ENCODE measurements around the gene IL12A.

Gene IL12A

DNA sequence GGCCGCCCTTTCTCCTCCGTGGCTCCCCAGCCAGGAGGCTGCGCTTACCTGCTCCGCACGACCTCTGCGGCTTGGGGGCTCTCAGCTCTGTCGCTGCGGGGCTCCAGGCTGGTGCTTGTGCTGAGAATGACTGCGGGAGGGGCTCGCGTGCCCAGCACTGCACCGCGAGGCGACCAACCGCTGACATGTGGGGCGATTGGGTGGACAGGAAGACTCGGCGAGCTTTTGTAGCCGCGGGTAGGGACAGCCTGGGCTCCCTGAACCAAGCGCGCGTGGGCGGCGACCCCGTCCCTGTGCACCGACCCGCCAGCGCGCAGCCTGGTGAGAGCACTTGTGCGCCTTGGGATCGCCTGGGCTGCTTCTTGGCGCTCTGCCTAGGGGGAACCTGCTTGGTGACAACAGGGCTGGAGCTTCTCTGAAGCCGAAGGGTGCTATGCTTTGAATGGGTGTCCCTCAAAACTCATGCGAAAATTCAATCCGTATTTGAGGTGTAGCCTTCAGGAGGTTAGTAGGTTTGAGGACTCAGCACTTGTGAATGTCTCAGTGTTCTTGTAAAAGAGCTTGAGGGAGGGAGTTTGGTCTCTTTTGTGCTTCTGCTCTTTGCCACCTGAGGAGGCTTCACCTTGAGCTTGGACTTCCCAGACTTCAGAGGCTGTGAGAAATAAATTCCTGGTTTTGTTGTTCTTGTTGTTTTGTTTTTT lies 50.4 kb downstream of the IL12A start:
- no peak overlapping the region for H3K4me3 Mint-ChIP-seq
- ATAC-seq = peak; percentile 28
- DNase-seq = peak; percentile 14
- H3K27me3 Mint-ChIP-seq = peaks cover 36% of the 10 kb centered on the region
- peaks cover 18% of the 10 kb centered on the region for H3K9me3 Mint-ChIP-seq
- H3K4me1 Mint-ChIP-seq = peaks cover 1% of the 10 kb centered on the region
- H3K36me3 Mint-ChIP-seq (ENCODE audit: low read depth) = no peaks in the 10 kb centered on the region
- no peak overlapping the region for H3K27ac Mint-ChIP-seq

DNA sequence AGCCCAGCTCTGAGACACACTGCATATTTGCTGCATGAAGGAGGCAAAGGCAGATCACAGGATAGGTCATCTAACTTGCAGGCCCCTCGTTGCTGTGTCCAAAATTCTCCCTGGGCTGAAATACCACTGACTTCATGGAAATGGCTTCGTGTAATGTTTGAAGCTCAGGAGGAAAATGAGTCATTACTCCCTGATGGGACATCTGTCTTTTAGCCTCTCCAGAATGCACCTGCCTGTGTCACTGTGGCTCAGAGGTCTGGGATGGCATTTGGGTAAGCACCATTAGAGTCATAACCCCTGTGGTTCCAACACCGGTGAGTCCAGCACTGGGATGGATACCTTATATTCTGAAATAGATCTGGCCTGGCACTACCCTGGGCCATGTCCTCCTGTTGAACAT lies 51.5 kb downstream of the IL12A start:
- DNase-seq (no peak), ATAC-seq (no peak)
- Mint-ChIP-seq H3K27ac (no peak overlapping the region), H3K4me3 (no peak overlapping the region), H3K36me3 (ENCODE audit: low read depth) (no peaks in the 10 kb centered on the region), H3K4me1 (peaks cover 1% of the 10 kb centered on the region), H3K9me3 (peaks cover 18% of the 10 kb centered on the region), H3K27me3 (peaks cover 36% of the 10 kb centered on the region)

DNA sequence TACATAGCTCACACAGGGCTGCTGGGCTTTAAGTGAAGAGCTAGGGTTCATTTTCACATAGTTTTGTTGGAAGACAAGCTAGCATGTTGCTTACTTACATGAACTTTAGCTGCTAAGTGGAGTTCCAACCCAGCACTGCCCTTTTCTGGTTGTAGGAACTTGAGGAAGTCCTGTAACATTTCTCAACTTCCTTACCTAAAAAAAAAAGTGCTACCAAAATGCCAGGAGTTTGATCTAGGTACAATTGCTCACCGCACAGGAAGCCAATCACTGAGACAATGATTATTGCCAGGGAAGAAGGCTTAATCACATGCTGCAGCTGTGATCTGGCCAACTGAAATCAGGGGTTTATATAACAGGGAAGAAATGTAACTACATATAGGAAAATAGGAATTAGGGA lies 52.8 kb downstream of the IL12A start:
- ATAC-seq (no peak), DNase-seq (no peak)
- H3K9me3 Mint-ChIP-seq = peaks cover 18% of the 10 kb centered on the region
- no peak overlapping the region for H3K4me3 Mint-ChIP-seq
- H3K27me3 Mint-ChIP-seq = peaks cover 36% of the 10 kb centered on the region
- H3K36me3 Mint-ChIP-seq (ENCODE audit: low read depth) = no peaks in the 10 kb centered on the region
- no peak overlapping the region for H3K27ac Mint-ChIP-seq
- H3K4me1 Mint-ChIP-seq = peaks cover 1% of the 10 kb centered on the region

DNA sequence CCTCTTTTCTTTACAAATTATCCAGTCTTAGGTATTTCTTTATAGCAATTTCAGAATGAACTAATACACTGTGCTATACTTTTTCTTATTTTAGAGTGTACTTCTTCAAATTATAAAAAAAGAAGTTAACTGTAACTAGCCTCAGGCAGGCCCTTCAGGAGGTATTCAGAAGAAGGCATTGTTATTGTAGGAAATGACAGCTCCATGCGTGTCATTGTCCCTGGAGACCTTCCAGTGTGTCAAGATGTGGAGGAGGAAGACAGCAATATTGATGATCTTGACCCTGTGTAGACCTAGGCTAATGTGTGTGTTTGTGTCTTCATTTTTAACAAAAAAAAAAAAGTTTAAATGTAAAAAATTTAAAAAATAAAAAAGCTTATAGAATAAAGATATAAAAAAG lies 55.5 kb downstream of the IL12A start:
- DNase-seq = no peak
- H3K27me3 Mint-ChIP-seq = peaks cover 20% of the 10 kb centered on the region
- ATAC-seq = no peak

More for the DNA sequence above, 55.5 kb downstream of the IL12A start:
- Mint-ChIP-seq H3K9me3 (peaks cover 18% of the 10 kb centered on the region), H3K36me3 (ENCODE audit: low read depth) (no peaks in the 10 kb centered on the region), H3K27ac (no peak overlapping the region), H3K4me1 (peaks cover 1% of the 10 kb centered on the region), H3K4me3 (no peak overlapping the region)
